Skeletal muscle tissue (tissue), 4 donors: ENCODE measurements around the gene GRID1. TPM values are rescaled to one million over a fixed set of nuclear protein-coding genes. Genes with fewer than 3 reads are reported as not detected.

ENCODE experiments used
- H3K27ac ChIP-seq: one replicate; pipeline ENCODE4 v1.7.0; 2013; ENCODE audit warnings: mild to moderate bottlenecking, low read depth, low read length, inconsistent platforms
- H3K27me3 ChIP-seq, 3 donors: one replicate each; pipeline ENCODE4 v1.7.0; 2013; ENCODE audit warnings: low read length in 3 of 3; ENCODE audit not compliant: control insufficient read depth in 3 of 3, insufficient read depth in 3 of 3
- H3K36me3 ChIP-seq, 3 donors: one replicate each; pipeline ENCODE4 v1.7.0; 2013; ENCODE audit warnings: low read length in 3 of 3; ENCODE audit not compliant: control insufficient read depth in 3 of 3, insufficient read depth in 3 of 3
- H3K4me1 ChIP-seq, 3 donors: one replicate each; pipeline ENCODE4 v1.7.0; 2013; ENCODE audit warnings: low read length in 3 of 3, mild to moderate bottlenecking in 3 of 3; ENCODE audit not compliant: control insufficient read depth in 3 of 3, insufficient read depth in 3 of 3
- H3K4me3 ChIP-seq, 3 donors: one replicate each; pipeline ENCODE4 v1.7.0; 2013; ENCODE audit warnings: low read length in 3 of 3
- H3K9ac ChIP-seq, 3 donors: one replicate each; pipeline ENCODE4 v1.7.0; 2013; ENCODE audit warnings: low read length in 3 of 3, mild to moderate bottlenecking in 3 of 3, moderate library complexity in 2 of 3, low read depth in 1 of 3
- H3K9me3 ChIP-seq, 3 donors: one replicate each; pipeline ENCODE4 v1.7.0; 2013; ENCODE audit warnings: low read length in 3 of 3; ENCODE audit not compliant: control insufficient read depth in 3 of 3
- total RNA-seq: library from RNA; depleted of rRNA; stranded (reverse); fragments of >200 nt; gene quantifications from one replicate; pipeline ENCODE4 v1.2.3, GENCODE V29; 2014
- donor health status: Osteomylitis.

Gene GRID1
- total RNA-seq, 1 donor from 2014 or later: 2.1 TPM

GRCh38 chr10:86068231-86069054, 298.2 kb downstream of the GRID1 start:
- Histone ChIP-seq H3K4me3 (no peak overlapping the region), H3K36me3 (no peaks in the 10 kb centered on the region), H3K9ac (no peak overlapping the region), H3K27ac (no peak overlapping the region), H3K4me1 (no peaks in the 10 kb centered on the region), H3K27me3 (peaks cover 0 to 7% (median 4%) of the 10 kb centered on the region in 3 donors), H3K9me3 (no peaks in the 10 kb centered on the region)

DNA sequence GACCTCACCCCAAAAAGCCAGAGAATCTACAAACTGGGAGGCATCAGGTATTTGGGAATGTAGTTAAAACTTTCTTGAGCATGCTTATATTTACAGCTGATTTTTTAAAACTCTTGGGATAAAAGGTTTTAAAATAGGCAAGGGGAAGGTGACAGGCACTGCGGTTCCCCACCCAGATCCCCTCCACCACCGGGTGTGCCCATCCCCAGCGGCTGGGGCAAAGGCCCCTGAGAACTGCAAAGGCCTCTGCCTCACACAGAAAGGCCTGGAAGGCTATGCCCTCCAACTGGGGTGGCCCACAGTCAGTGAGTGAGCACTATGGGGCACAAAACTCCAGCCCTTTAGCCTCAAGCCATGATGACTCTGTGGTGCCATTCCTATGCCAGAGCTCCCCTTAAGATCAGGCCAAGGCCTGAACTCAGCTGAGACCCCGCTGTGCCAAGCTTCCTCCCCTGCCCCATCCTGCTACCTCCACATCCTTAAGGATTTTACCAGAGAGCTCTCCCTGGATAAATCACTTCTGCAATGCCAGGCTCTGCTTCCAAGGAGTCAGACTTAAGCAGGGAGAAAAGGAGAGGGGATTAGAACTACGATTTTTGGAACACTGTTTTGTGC, 299.1 kb downstream of the GRID1 start:
- Histone ChIP-seq H3K36me3 (no peaks in the 10 kb centered on the region), H3K9me3 (no peaks in the 10 kb centered on the region), H3K4me3 (no peak overlapping the region), H3K27me3 (peaks cover 0 to 7% (median 5%) of the 10 kb centered on the region in 3 donors), H3K9ac (no peak overlapping the region), H3K4me1 (no peaks in the 10 kb centered on the region), H3K27ac (no peak overlapping the region)

- no peak overlapping the region for H3K27ac ChIP-seq
- no peaks in the 10 kb centered on the region for H3K9me3 ChIP-seq
- no peaks in the 10 kb centered on the region for H3K36me3 ChIP-seq
- H3K27me3 ChIP-seq: peaks cover 0 to 7% (median 7%) of the 10 kb centered on the region in 3 donors
- no peaks in the 10 kb centered on the region for H3K4me1 ChIP-seq
- H3K4me3 ChIP-seq: no peak overlapping the region
- H3K9ac ChIP-seq: no peak overlapping the region
Measured at GRCh38 chr10:86066696-86067095, 299.9 kb downstream of the GRID1 start.

DNA sequence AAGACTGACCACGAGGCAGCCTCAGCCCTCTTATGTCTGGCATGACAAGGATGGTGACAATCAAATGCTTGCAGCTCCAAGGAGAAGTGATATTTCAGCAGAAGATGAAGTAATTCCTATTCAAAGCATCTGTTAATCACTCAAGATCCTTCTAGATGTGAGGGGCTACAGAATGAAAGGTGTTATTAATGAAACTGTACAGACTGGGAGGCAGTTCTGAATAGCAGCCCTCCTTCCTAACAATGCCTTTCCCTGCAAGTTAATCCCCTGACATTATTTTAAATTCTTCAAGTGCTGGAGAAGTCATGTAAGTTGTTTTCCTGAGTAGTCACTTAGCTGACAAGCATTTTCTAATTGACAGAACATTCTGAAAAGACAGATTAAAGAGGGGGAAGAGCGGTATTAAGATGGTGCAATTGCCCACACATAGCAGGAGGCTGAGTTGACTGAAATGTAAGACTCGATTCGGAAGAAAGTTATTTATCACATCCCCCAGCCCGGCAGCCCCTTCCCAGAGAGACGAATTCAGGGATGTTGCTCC, 300.8 kb downstream of the GRID1 start:
- Histone ChIP-seq H3K27ac (no peak overlapping the region), H3K36me3 (no peaks in the 10 kb centered on the region), H3K27me3 (peaks cover 0 to 10% (median 7%) of the 10 kb centered on the region in 3 donors), H3K4me3 (no peak overlapping the region), H3K9me3 (no peaks in the 10 kb centered on the region), H3K4me1 (no peaks in the 10 kb centered on the region), H3K9ac (no peak overlapping the region)

DNA sequence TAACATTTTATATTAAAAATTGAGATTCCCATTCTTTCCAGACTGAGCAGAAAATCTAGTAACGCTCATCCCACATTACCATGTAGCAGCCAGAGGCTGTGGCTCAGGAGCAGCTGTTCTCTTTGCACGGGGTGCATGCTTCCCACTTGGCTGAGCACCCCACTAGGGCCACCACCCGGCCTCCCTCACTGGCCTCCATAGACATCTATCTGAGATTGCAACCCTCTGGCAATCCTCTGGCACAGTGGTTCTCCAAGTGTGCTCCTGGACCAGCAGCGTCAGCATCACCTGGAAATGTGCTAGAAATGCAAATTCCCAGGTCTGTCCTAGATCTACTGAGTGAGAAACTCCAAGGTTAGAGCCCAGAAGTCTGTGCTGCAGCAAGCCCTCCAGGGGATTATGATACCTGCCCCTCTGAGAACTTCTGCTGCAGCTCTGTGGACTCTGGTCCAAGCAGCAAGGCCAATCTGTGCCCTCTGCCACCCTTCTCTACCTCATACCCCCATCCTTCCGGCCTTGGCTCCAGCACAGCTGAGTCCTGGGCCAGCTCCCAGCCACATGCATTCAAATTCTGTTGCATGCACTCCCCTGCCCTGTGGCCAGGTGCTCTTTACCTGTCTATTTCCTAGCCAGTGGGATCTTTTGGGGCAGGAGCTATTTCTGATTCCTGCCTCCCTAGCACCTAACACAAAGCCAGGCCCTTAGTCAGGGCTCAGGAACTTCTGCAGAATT, 301.5 kb downstream of the GRID1 start:
- Histone ChIP-seq H3K36me3 (no peaks in the 10 kb centered on the region), H3K4me3 (no peak overlapping the region), H3K27me3 (peaks cover 0 to 8% (median 7%) of the 10 kb centered on the region in 3 donors), H3K9ac (no peak overlapping the region), H3K9me3 (no peaks in the 10 kb centered on the region), H3K27ac (no peak overlapping the region), H3K4me1 (no peaks in the 10 kb centered on the region)

GRCh38 chr10:86064219-86064618, 302.4 kb downstream of the GRID1 start:
- Histone ChIP-seq H3K27me3 (peaks cover 0 to 7% (median 7%) of the 10 kb centered on the region in 3 donors), H3K4me1 (no peaks in the 10 kb centered on the region), H3K27ac (no peak overlapping the region), H3K9me3 (no peaks in the 10 kb centered on the region), H3K36me3 (no peaks in the 10 kb centered on the region), H3K4me3 (no peak overlapping the region), H3K9ac (no peak overlapping the region)

DNA sequence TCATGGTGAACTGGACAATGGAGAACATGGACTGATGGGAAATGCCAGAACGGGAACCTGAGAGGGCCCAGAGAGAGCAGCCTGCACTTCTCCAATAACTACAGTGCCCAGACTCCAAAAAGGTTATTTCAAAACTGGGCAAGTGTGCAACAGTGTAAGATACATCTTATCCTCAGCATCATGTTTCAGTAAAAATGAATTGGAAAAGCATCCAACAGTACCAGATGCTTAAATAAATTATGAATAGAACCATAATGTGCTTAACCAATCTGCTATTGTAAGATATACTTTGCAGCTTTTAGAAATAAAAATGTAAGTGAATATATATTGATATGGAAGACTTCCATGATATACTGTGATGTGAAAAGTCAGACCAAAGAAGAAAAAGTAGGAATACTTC, 303.3 kb downstream of the GRID1 start:
- Histone ChIP-seq H3K36me3 (no peaks in the 10 kb centered on the region), H3K4me1 (no peaks in the 10 kb centered on the region), H3K4me3 (no peak overlapping the region), H3K27me3 (peaks cover 0 to 7% (median 7%) of the 10 kb centered on the region in 3 donors), H3K9me3 (no peaks in the 10 kb centered on the region), H3K27ac (no peak overlapping the region), H3K9ac (no peak overlapping the region)

DNA sequence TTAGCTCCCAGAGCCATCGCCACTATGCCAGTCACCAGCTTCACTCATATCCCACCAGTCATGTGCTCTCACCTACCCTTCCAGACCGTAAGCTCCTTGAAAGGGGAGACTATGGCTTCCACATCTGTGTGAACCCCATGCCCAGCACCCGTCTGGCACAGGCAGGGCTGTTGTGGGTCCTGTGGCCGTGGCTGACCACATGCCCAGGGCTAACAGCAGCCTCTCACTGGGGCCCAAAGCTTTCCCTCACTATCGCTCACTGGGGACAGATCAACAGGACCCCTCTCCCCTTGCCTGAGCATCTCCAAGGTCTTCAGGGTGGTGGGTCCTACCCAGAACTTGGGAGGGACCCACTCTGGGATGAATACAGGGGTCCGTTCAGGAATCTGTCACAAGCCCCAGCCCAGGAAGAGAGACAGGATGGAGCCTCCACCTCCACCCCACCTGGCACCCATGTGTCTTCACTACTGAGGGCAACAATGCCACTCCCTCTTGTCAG, 303.9 kb downstream of the GRID1 start:
- H3K9me3 ChIP-seq: no peaks in the 10 kb centered on the region
- H3K9ac ChIP-seq: no peak overlapping the region
- H3K4me1 ChIP-seq: no peaks in the 10 kb centered on the region
- H3K27me3 ChIP-seq: peaks cover 0 to 7% (median 7%) of the 10 kb centered on the region in 3 donors
- H3K4me3 ChIP-seq: no peak overlapping the region
- H3K27ac ChIP-seq: no peak overlapping the region
- no peaks in the 10 kb centered on the region for H3K36me3 ChIP-seq

DNA sequence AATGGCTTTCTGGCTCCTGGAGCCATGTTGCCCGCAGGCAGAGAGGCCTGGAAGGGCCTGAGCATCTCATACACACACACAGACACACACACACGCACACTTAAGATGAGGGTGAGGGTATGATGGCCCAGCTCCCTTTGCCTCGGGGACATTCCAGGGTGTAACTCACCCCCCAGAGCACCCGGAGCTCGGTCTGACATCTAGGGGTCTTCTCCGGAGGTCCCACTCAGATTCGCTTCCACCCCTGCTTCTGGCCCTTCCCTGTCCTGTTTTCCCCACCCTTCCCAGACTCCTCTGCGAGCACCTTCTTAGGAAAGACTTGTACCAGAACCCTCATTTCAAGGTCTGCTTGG, 304.4 kb downstream of the GRID1 start:
- Histone ChIP-seq H3K4me1 (no peaks in the 10 kb centered on the region), H3K36me3 (no peaks in the 10 kb centered on the region), H3K27me3 (peaks cover 0 to 8% (median 7%) of the 10 kb centered on the region in 3 donors), H3K9ac (no peak overlapping the region), H3K9me3 (no peaks in the 10 kb centered on the region), H3K4me3 (no peak overlapping the region), H3K27ac (no peak overlapping the region)
